SW 1271 (cell line): Measurements from ENCODE around the gene PINLYP.

Experiments
- DNase-seq, 2 experiments: peaks; one replicate each; lab custom pipeline; 2025; lab: John Stamatoyannopoulos, UW

Gene PINLYP

GRCh38 chr19:43606569-43607229, 31.1 kb downstream of the PINLYP start:
- DNase-seq: no peak

- no peak for DNase-seq
Observed at GRCh38 chr19:43607238-43608205, 31.9 kb downstream of the PINLYP start.

- no peak for DNase-seq
Observed at GRCh38 chr19:43609872-43610271, 34.3 kb downstream of the PINLYP start.

- DNase-seq: no peak
Observed at GRCh38 chr19:43610493-43610892, 34.9 kb downstream of the PINLYP start.

- no peak for DNase-seq
Observed at GRCh38 chr19:43611788-43612187, 36.2 kb downstream of the PINLYP start, which contains the start of gene SRRM5. SRRM5 (plus strand) TSS chr19:43612088; CDS start chr19:43612122, 34 bp downstream.

GRCh38 chr19:43612374-43612773, 36.8 kb downstream of the PINLYP start:
- DNase-seq: no peak

GRCh38 chr19:43616306-43616705, 40.7 kb downstream of the PINLYP start:
- no peak for DNase-seq

- no peak for DNase-seq
Observed at GRCh38 chr19:43616954-43617353, 41.4 kb downstream of the PINLYP start.

GRCh38 chr19:43618921-43619261, 43.3 kb downstream of the PINLYP start:
- DNase-seq: peak; percentile 54 to 77

- peak; percentile 64 to 77 for DNase-seq
Observed at GRCh38 chr19:43619262-43620060, 43.9 kb downstream of the PINLYP start, which contains the start of gene ZNF428. ZNF428 (minus strand) TSS chr19:43619629; CDS start chr19:43614304, 5,325 bp downstream.

GRCh38 chr19:43620061-43621001, 44.7 kb downstream of the PINLYP start:
- DNase-seq: no peak

- DNase-seq: no peak
Observed at GRCh38 chr19:43622070-43622469, 46.5 kb downstream of the PINLYP start.

- no peak for DNase-seq
Observed at GRCh38 chr19:43622956-43623355, 47.4 kb downstream of the PINLYP start.

- DNase-seq: no peak
Observed at GRCh38 chr19:43623889-43624670, 48.5 kb downstream of the PINLYP start.

- DNase-seq: no peak
Observed at GRCh38 chr19:43624933-43625332, 49.3 kb downstream of the PINLYP start.

- DNase-seq: no peak
Observed at GRCh38 chr19:43625918-43626579, 50.4 kb downstream of the PINLYP start.

- DNase-seq: no peak
Observed at GRCh38 chr19:43626838-43627237, 51.2 kb downstream of the PINLYP start.

- DNase-seq: no peak
Observed at GRCh38 chr19:43628646-43629326, 53.2 kb downstream of the PINLYP start.

GRCh38 chr19:43631491-43631890, 55.9 kb downstream of the PINLYP start:
- DNase-seq: no peak
